Inflammatory macrophage (primary cell): ENCODE measurements around the gene COL5A2.

ENCODE experiments used
- DNase-seq, 2 donors: peaks; one replicate each; pipeline ENCODE4 v3.0.0-alpha.2; 2020 to 2022
- total RNA-seq, 18 experiments: gene quantifications; one replicate each; lab custom pipeline; 2026; ENCODE audit warnings: mixed read lengths in 6 of 18, inconsistent platforms in 2 of 18; lab: John Stamatoyannopoulos, UW

Gene COL5A2
- 0.37 to 1.6 (median 0.80) reads per million in 18 experiments for total RNA-seq

DNA sequence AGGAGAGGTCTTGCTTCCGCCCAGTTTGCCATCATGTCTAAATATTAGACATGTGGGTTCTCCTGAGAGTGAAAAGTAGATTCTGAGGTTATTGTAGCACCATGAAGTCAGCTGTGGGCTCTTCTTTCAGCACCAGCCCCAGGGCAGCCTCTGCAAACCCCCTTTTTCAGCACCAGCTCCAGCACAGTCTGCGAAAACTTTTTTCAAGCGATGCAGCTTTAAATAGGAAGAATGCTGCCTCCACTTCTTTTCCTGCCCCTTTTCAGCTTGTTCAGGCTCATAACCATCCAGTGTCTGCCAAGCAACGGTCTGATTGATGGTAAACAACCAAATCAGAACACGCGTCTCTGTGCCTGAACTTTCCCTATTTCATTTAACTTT is at the start of gene COL5A2:
Gene COL5A2 (minus strand): TSS at position 192 of the 381 bp plus-strand sequence. CDS start 157 bp downstream, at position 35.
- no peak for DNase-seq

DNA sequence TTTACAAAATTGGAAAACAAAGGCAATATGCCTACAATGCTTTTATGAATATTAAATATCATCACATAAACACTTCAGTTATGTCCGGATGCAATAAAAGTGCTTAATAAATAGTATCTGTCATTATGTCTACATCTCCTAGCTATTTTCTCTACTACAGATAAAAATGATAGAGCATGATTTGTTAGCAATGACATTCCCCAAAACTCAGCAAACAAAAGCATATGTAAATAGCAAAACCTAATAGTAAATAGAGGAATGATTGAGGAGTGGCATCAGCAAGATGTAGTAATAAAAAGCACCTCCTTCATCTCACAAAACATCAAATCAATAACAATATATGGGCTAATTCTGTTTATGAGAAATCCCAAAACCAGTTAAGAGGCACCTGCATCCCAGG is 46.5 kb upstream of the COL5A2 start:
- no peak for DNase-seq

DNA sequence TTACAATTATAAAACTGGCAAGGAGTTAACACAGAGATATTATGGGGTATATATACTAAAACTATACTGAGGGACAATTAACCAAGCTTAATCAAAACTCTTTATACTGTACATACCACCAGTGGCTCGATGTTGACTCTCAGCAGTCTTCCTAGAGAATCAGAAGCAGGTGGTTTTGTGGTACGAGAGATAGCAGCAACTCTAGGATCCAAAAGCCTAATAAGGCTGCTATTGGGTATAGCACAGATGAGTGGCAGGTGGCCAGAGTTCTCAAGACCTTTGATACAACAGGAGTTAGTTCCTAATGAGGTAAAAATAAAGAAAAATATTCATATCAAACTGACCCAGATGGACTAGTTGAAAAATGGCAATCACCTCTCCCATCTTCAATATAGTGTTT is 45.5 kb upstream of the COL5A2 start:
- DNase-seq: no peak

DNA sequence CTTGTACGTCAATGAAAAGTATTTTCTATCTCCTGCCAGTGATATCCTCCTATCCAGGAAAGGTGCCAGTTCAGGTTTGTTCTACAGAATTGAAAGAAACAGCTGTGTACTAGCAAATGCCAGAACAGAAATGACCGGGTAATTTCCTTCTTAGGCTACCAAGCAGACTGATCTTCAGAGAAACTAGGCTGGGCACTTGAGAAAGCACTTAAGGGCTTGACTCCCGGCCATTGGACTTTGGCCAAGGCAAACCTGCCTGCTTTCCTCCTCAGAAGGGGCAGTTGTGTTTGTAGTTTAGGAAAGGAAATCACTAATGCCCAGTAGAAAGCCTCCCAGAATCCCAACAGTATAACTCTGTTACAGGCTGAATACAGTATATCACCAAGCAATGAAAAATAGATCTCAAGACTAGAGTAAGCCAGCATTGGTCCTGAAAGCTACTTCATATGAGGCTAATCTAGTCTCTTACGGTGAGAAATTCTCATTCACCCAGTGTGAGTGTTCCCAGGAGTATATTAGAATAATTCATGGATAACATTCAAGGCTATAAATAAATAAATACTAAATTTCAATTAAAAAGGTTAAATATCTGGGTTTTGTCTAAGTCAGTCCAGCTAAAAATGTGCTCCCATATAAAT is 43.0 kb upstream of the COL5A2 start:
- no peak for DNase-seq

DNA sequence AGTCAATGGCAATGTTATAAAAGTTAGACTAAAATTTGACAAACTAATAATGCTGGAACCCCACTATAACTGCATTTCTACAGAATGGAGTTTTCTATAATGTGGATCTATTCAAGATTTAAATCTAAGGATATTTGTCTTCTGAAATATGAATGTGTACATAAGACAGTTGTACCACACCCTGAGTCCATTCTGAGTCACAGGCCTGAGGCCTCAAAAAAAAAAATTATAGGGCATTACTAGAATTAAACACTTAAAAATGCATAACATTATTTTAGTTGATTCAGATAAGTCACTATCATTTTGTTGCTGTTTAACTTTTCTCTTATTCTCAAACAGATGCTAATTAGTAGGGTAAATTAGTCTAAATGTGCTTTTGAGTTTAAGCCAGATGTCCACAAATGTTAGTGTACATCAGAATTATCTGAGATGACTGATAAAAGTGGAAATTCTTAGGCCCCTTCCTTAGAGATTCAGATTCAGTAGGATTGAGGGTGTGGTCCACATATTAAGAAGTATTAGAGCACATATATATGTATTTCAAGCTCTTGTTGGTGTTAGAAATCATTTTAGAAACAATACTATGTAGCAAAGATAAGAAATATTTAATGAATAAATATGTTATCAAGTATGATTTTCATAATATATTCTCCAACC is 42.4 kb upstream of the COL5A2 start:
- DNase-seq: no peak

DNA sequence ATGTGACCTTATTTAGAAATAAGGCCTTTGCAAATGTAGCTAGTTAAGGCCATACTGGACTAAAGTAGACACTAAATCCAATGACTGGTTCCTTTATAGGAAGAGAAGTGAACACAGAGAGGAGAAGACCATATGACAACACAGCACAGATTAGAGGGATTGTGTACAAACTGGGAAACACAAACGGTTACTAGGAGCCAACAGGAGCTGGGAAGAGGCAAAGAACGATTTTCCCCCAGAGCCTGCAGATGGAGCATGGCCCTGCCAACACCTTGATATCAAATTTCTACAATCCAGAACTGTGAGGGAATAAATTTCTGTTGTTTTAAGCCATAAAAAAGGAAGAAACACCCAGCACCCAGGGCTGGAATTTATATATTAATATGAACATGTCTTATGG is 38.7 kb upstream of the COL5A2 start:
- no peak for DNase-seq

GRCh38 chr2:189217541-189217940 is 38.0 kb upstream of the COL5A2 start:
- DNase-seq: no peak

DNA sequence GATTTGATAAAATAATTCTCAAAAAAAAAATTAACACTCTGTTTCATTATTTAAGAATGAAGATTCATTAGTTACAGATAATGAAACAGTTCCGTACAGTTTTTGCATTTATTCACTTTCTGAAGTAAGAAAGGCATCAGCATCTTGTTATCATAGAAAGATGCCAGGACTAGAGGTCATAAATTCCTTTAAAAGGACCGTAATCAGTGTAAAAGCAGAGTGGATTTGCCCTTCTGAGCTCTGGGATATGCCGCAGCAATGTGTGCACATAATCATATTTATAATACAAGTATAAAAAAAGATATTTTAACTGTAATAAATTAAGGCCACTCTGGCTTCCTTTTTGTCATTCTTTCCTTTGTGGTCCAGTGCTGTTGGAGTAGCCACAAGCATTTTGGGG is 37.5 kb upstream of the COL5A2 start:
- DNase-seq: no peak

DNA sequence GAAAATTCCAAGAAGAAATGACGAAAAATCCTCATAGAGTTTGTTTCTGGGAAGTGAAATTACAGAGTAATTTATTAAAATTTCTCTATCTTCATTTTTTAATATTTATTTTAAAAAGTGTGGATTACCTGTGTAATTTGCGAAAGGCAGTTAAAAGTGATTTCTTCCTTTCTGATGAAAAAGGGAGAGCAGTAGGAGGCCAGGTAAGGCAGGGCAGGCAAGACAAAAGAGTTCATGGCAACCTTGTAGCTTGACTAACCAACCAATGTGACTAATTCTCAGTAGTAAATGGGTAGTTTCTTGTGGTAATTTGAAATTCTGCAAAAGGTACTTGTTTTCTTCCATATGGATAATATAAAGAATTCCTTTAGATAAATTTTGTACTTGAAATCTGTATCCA is 34.9 kb upstream of the COL5A2 start:
- no peak for DNase-seq

- no peak for DNase-seq
Measured at GRCh38 chr2:189213250-189213649, 33.7 kb upstream of the COL5A2 start.

DNA sequence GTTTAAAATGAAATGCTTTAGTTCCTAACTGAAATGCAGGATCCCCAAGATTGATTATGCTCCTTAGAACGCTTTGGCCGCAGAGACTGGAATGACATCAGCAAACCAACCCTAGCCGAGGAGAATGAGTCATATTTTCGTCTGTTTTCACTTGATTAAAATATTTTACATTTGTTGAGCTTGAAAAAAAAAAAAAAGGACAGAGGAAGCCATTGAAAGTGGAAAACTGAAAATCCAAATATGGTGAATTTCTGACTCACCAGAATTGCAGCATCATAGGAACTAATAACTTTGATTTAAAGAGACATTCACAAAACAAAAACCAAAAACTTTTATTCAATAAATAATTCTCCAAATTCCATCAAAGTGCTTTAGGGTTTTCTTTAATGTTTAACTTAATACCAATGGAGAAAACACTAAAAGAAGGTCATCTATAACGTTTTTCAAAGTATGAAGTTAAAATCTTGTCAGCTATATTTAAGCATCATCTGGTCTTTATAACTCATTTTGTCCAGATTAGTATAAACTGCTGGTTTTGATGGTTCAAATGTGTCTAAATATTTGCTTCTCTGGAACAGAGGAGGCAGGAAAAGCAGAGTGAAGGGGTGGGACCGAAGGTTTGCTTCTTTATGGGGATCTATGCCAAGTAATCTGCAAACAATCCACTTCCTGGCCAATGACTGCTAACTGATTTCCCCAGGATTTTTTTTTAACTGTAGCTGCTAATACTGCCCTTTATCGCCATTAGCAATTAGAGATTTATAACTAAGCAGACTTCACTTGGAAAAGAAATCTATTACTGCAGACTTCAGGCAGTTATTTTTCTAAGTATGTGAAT is 30.9 kb upstream of the COL5A2 start:
- DNase-seq: no peak

DNA sequence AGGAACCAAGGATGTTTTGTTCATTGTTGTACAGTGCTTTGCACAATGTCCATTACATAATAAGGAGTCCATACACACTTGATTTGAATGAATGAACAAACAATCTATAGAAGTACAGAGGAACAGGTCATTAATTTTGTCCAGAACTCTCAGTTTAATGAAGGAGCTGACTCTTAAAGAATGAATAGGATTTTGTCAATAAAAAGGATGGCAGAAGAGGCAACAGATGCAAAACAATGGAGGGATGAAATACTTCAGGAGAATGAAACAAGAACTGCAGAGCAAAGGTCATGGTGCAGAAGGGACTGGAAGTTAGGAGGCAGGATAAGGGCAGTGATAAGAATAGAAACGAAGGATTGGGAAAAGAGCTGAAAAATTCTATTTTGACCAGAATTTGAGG is 28.7 kb upstream of the COL5A2 start:
- DNase-seq: no peak

GRCh38 chr2:189204322-189204941 is 24.9 kb upstream of the COL5A2 start:
- no peak for DNase-seq

- DNase-seq: no peak
Measured at GRCh38 chr2:189203177-189203799, 23.7 kb upstream of the COL5A2 start.

DNA sequence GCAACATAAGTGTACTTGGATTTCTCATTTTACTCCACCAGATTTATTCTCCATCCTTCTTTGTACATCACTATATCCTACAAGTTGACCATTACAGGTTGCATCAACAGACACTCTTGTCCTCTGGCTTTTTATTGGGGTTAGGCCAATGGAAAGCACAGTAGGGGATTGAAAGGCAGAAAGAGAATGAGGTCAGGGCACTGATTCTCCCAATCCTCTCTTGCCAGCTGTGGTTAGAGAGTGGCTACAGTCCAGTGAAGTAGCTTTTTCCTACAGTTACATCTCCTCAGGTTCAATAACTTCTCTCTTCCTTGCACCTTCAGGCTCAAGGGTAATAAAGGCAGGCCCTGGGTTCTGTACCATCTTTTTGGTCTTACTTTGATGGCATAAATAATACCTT is 20.2 kb upstream of the COL5A2 start:
- DNase-seq: no peak

DNA sequence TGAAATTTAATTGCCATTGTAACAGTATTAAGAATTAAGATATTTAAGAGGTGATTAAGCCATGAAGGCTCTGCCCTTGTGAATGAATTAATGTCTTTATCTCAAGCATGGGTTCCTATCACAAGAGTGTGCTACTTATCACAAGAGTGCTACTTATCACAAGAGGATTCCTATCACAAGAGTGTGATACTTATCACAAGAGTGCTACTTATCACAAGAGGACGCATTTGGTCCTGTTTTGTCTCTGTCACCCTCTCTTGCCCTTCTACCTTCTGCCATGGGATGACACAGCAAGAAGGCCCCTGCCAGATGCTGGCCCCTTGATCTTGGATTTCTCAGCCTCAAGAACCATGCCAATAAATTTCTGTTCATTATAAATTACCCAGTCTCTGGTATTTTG is 13.2 kb upstream of the COL5A2 start:
- DNase-seq: no peak

- DNase-seq: no peak
Measured at GRCh38 chr2:189191766-189192165, 12.2 kb upstream of the COL5A2 start.

DNA sequence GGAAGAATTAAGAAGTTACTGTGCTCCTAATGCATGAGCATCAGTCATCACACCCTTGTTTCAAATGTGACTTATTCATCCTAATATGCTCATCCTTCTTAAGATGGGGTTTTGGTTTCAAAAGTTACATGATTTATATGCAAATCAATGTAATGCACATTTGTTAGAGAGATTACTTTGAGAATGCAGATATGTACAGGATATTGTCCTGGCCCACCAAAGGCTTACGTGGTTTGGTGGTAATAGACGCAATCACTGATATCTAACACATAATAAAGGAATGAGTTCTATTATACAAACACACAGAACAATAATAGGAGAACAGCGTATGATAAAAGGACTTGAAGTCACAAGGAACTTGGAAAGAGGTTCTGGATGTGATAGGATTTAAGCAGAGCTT is 11.1 kb upstream of the COL5A2 start:
- no peak for DNase-seq

DNA sequence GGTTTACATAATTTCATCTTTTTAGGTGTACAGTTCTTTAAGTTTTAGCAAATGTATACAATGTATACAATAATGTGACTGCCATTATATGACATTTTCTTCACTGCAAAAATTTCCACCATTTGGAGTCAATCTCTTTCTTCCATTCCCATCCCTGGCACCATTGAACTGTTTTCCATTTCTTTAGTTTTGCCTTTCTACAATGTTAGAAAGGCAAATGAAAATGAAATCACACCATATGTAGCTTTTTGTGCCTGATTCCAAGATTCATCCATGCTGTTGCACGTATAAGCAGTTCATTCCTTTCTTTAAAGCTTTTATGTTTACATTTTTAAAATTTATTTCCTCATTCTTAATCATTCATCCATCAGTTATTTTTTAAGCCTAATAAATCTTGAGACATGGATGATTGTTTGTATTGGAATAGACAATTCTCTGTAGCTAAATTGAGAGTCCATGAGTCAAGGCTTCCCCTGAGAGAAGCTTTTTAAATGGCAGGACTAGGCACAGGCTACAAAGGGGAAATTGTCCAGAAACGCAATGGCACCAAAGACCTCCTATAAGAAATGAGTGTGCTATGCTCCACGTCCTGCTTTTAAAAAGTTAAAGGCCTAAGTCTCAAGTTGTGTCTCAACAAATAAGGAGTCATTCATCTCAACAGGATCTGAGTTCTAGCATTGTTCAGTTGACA is 8.7 kb upstream of the COL5A2 start:
- no peak for DNase-seq

GRCh38 chr2:189183170-189183569 is 3.6 kb upstream of the COL5A2 start:
- DNase-seq: no peak

DNA sequence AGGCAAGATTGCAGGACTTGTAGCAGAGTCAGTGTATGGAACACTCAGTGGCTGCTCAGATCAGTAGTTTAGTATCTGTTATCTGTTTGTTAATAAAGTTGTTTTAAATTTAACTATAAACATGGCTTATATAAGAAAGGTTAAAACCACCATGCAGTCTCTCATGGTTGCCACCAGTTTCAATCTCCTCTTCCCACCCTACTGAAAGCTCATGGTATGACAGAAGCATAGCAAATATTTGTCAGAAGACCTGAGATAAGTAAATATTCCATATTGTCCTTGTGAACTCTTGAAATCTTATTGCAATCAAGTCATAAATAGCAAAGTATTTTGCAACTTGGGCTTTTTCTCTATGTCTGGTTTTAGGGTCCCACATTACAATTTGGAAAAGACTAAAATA is 2.1 kb upstream of the COL5A2 start:
- DNase-seq: no peak
